Glomerular visceral epithelial cell (primary cell): ENCODE data around the gene FXYD4.
"Not testable (repeated sequence)": the region's sequence is repeated elsewhere in the genome, so short reads cannot be mapped to it uniquely, and the experiment has no call there.

ENCODE experiments used
- DNase-seq: peaks from one replicate; pipeline ENCODE4 v3.0.0-alpha.2; 2016; ENCODE audit errors: extremely low spot score

Gene FXYD4

GRCh38 chr10:43375401-43376020 is 4.1 kb downstream of the FXYD4 start:
- DNase-seq, result no peak

- no peak for DNase-seq
These were observed 4.7 kb downstream of the FXYD4 start for GRCh38 chr10:43376046-43376635.

GRCh38 chr10:43376828-43377423 is 5.5 kb downstream of the FXYD4 start:
- DNase-seq, result no peak

GRCh38 chr10:43377424-43377883 is 6.0 kb downstream of the FXYD4 start:
- DNase-seq, result no peak

GRCh38 chr10:43380610-43381222 is 9.3 kb downstream of the FXYD4 start:
- DNase-seq, result no peak

GRCh38 chr10:43383204-43383971 is 12.0 kb downstream of the FXYD4 start:
- no peak for DNase-seq

- no peak for DNase-seq
These were observed 13.1 kb downstream of the FXYD4 start for GRCh38 chr10:43384252-43385221.

- no peak for DNase-seq
These were observed 14.1 kb downstream of the FXYD4 start for GRCh38 chr10:43385412-43386004.

- no peak for DNase-seq
These were observed 15.1 kb downstream of the FXYD4 start for GRCh38 chr10:43386549-43386948.

- DNase-seq, result no peak
These were observed 15.7 kb downstream of the FXYD4 start for GRCh38 chr10:43386981-43387677.

- no peak for DNase-seq
These were observed 16.2 kb downstream of the FXYD4 start for GRCh38 chr10:43387678-43388032.

- DNase-seq, result no peak
These were observed 18.4 kb downstream of the FXYD4 start for GRCh38 chr10:43389867-43390266.

- no peak for DNase-seq
These were observed 18.9 kb downstream of the FXYD4 start for GRCh38 chr10:43390333-43390732.

- DNase-seq, result no peak
These were observed 19.3 kb downstream of the FXYD4 start for GRCh38 chr10:43390759-43391158.

GRCh38 chr10:43391496-43391895 is 20.1 kb downstream of the FXYD4 start:
- no peak for DNase-seq

- DNase-seq, result no peak
These were observed 21.3 kb downstream of the FXYD4 start for GRCh38 chr10:43392748-43393147.

GRCh38 chr10:43393186-43393585 is 21.8 kb downstream of the FXYD4 start:
- not testable (repeated sequence) for DNase-seq

GRCh38 chr10:43393606-43394360 is 22.3 kb downstream of the FXYD4 start:
- no peak for DNase-seq

- no peak for DNase-seq
These were observed 23.4 kb downstream of the FXYD4 start for GRCh38 chr10:43394868-43395267.
